ENCODE results near the gene FASN. TPM values are rescaled to one million over a fixed set of nuclear protein-coding genes. Genes with fewer than 3 reads are reported as not detected.

FASN gene
- total RNA-seq, 1 donor from 2014 or later, result 134 TPM

GRCh38 chr17:82116246-82116645, 18.2 kb upstream of the FASN start:
- DNase-seq (ENCODE audit: extremely low spot score, unreplicated experiment), result no peak
- no peak for TF ChIP-seq CTCF (IDR thresholded peaks at IDR 0.05)
- H3K4me1 Mint-ChIP-seq (ENCODE audit: unreplicated experiment), result peaks cover 5% of the 10 kb centered on the region

GRCh38 chr17:82114872-82115271, 16.8 kb upstream of the FASN start:
- Mint-ChIP-seq H3K4me1 (ENCODE audit: unreplicated experiment) (peaks cover 5% of the 10 kb centered on the region), H3K4me3 (ENCODE audit: unreplicated experiment) (no peak overlapping the region), H3K27me3 (ENCODE audit: unreplicated experiment) (no peaks in the 10 kb centered on the region), H3K36me3 (ENCODE audit: unreplicated experiment) (peaks cover 4% of the 10 kb centered on the region), H3K9me3 (ENCODE audit: unreplicated experiment) (no peaks in the 10 kb centered on the region), H3K27ac (ENCODE audit: unreplicated experiment) (no peak overlapping the region)
- TF ChIP-seq CTCF (IDR thresholded peaks at IDR 0.05), result no peak
- DNase-seq (ENCODE audit: extremely low spot score, unreplicated experiment), result no peak

More at GRCh38 chr17:82116246-82116645, 18.2 kb upstream of the FASN start:
- peaks cover 4% of the 10 kb centered on the region for H3K36me3 Mint-ChIP-seq (ENCODE audit: unreplicated experiment)
- no peak overlapping the region for H3K4me3 Mint-ChIP-seq (ENCODE audit: unreplicated experiment)
- no peak overlapping the region for H3K27ac Mint-ChIP-seq (ENCODE audit: unreplicated experiment)
- no peaks in the 10 kb centered on the region for H3K9me3 Mint-ChIP-seq (ENCODE audit: unreplicated experiment)
- H3K27me3 Mint-ChIP-seq (ENCODE audit: unreplicated experiment), result no peaks in the 10 kb centered on the region

GRCh38 chr17:82114447-82114846, 16.4 kb upstream of the FASN start:
- no peak for TF ChIP-seq CTCF (IDR thresholded peaks at IDR 0.05)
- H3K4me3 Mint-ChIP-seq (ENCODE audit: unreplicated experiment), result no peak overlapping the region
- peaks cover 4% of the 10 kb centered on the region for H3K36me3 Mint-ChIP-seq (ENCODE audit: unreplicated experiment)
- no peak for DNase-seq (ENCODE audit: extremely low spot score, unreplicated experiment)
- H3K27me3 Mint-ChIP-seq (ENCODE audit: unreplicated experiment), result no peaks in the 10 kb centered on the region
- H3K27ac Mint-ChIP-seq (ENCODE audit: unreplicated experiment), result no peak overlapping the region
- H3K4me1 Mint-ChIP-seq (ENCODE audit: unreplicated experiment), result peaks cover 5% of the 10 kb centered on the region
- no peaks in the 10 kb centered on the region for H3K9me3 Mint-ChIP-seq (ENCODE audit: unreplicated experiment)

GRCh38 chr17:82113941-82114340, 15.9 kb upstream of the FASN start:
- H3K4me3 Mint-ChIP-seq (ENCODE audit: unreplicated experiment), result no peak overlapping the region

GRCh38 chr17:82113422-82113821, 15.4 kb upstream of the FASN start:
- H3K36me3 Mint-ChIP-seq (ENCODE audit: unreplicated experiment), result peaks cover 4% of the 10 kb centered on the region
- no peak overlapping the region for H3K4me3 Mint-ChIP-seq (ENCODE audit: unreplicated experiment)
- H3K4me1 Mint-ChIP-seq (ENCODE audit: unreplicated experiment), result peaks cover 2% of the 10 kb centered on the region
- H3K27ac Mint-ChIP-seq (ENCODE audit: unreplicated experiment), result no peak overlapping the region
- no peak for DNase-seq (ENCODE audit: extremely low spot score, unreplicated experiment)
- no peaks in the 10 kb centered on the region for H3K9me3 Mint-ChIP-seq (ENCODE audit: unreplicated experiment)
- TF ChIP-seq CTCF (IDR thresholded peaks at IDR 0.05), result no peak
- H3K27me3 Mint-ChIP-seq (ENCODE audit: unreplicated experiment), result no peaks in the 10 kb centered on the region

More at GRCh38 chr17:82113941-82114340, 15.9 kb upstream of the FASN start:
- DNase-seq (ENCODE audit: extremely low spot score, unreplicated experiment), result no peak
- Mint-ChIP-seq H3K27ac (ENCODE audit: unreplicated experiment) (no peak overlapping the region), H3K9me3 (ENCODE audit: unreplicated experiment) (no peaks in the 10 kb centered on the region), H3K4me1 (ENCODE audit: unreplicated experiment) (peaks cover 3% of the 10 kb centered on the region), H3K36me3 (ENCODE audit: unreplicated experiment) (peaks cover 4% of the 10 kb centered on the region), H3K27me3 (ENCODE audit: unreplicated experiment) (no peaks in the 10 kb centered on the region)
- TF ChIP-seq CTCF (IDR thresholded peaks at IDR 0.05), result no peak

All from osteocyte (in vitro differentiated cells).